GM18498 (cell line): ENCODE data around the gene ANAPC10.
A peak's percentile ranks its signal among the peaks of the same experiment; 100 is the strongest.

ENCODE experiments used
- ATAC-seq: cut with Tn5 transposase; IDR thresholded peaks from one replicate; pipeline ENCODE4 v1.9.1; 2021; ENCODE audit warnings: mild to moderate bottlenecking, moderate library complexity; ENCODE audit not compliant: unreplicated experiment

ANAPC10 gene

DNA sequence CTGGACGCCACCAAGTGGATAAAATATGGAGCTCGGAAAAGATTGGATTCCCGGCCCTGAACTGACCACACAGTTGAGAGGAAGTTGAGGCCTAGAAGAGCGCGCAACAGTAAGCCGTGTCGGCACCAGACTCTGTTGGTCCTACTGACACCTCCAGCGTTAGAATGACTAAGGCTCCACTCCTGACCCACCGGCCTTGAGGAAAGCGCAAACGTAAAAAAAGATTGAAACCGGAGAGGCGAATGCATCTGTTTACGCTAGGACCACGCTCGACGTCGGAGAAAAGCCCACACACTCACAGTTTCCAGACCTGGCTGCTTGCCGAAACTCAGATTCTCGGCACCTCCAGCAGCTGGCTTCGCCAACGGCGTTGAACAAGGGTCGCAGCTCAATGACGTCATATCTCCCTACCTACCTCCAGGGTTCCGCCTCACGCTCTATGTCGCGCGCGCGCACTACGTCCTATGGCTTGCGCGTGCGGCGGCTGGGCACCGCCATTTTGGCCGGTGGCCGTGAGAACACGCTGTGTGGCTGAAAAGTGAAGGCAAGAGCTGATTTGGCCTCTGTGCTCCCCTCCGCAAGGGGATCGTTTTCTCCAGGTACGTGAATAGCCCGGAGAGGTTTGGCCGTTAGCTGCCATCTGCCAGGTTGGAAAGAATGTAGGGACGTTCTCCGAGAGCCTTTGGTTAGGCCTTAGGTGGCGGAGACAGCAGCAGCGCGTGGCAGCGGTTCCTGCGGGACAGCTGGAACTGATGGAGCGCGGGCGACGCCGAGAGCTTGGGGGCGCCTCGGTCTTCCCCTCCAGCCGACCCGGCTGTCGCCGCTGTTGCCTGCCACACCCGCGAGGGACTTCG is at the start of gene ANAPC10, which contains the start of gene ABCE1:
Gene ANAPC10, minus strand, starts transcription at position 376 of the 854 bp plus-strand sequence. CDS start 2,097 bp downstream, outside the sequence.
Gene ABCE1, plus strand, starts transcription at position 491 of the 854 bp plus-strand sequence. CDS start 6,102 bp downstream, outside the sequence.
- ATAC-seq: peak; percentile 83

GRCh38 chr4:145136219-145136618 is 38.2 kb upstream of the ANAPC10 start:
- peak; percentile 49 for ATAC-seq

DNA sequence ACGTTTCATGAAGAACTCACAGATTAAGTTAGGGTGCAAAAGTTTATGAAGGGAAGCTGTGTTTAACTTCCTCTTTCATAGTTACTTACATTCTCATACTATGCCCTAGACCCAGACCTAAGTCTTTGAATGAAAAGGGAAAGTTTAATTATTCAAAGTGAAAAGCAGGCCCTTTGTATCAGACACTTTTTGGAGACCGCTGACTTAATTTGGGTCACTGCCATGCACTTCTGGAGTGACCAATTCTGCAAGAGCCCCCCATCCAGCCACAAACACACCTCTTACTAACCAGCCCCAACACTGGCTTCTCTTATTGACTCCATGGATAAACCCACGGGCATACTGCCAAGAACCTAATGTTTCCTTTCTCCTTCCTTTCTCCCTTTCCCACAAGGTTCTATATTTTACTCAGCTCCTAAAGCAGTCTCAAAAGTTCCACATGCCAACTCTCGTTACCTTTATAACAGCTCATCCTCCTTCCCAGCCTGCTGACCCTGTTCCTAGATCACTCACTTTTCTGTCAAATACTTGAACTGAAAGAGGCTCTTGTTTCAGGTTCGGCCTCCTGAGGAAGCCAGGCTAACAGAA is 34.6 kb upstream of the ANAPC10 start:
- peak; percentile 80 for ATAC-seq

DNA sequence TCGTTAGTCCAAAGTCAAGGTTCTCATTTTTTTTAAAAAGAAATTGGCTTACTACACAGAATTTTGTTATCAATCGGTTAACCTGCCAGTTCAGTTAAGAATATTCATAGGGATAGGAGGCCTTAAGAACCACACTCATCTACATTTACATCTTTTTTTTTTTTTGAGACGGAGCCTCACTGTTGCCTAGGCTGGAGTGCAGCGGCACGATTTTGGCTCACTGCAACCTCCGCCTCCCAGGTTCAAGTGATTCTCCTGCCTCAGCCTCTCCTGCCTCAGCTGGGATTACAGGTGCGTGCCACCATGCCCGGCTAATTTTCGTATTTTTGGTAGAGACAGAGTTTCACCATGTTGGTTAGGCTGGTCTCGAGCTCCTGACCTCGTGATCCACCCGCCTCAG is 33.9 kb upstream of the ANAPC10 start:
- ATAC-seq: no peak

- ATAC-seq: no peak
These were observed 32.9 kb upstream of the ANAPC10 start for GRCh38 chr4:145130788-145131399.

GRCh38 chr4:145130130-145130529 is 32.1 kb upstream of the ANAPC10 start:
- no peak for ATAC-seq

GRCh38 chr4:145125396-145125795 is 27.4 kb upstream of the ANAPC10 start:
- no peak for ATAC-seq

DNA sequence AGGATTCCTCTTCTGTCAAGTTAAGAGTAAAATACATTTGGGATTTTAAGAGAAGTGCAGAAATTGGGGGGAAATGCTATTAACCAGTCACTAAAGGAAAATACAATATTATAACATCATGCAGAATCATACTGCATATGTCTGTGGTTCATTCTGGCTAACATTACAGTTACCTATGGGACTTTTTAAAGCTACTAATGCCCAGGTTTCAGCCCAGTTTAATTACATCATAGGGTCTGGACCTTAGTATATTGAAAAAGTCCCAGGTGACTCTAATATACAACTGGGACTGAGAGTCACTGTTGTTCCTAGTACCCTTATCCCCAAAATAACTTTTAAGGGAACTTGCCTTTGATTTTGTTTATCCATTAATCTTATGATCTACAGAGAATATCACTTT is 10.1 kb upstream of the ANAPC10 start:
- ATAC-seq: no peak

DNA sequence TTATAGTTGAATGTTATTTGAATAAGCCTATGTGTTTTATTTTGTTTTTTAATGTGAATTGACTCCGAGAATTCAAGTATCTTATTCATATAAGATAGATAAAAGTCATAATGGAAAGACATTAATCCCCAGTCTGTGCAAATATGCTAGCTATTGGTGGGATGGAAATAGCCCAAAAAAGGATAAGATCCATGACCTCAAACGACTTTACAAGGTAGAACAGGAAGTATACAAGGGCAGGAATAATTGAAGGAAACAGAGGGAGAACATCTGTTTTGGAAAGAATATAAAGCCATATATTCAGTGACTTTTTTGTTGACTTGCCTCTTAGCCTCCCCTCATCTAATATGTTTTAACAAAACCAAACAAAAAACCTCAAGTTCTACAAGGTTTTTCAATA is 9.1 kb upstream of the ANAPC10 start:
- no peak for ATAC-seq

GRCh38 chr4:145103496-145103895 is 5.5 kb upstream of the ANAPC10 start:
- no peak for ATAC-seq

DNA sequence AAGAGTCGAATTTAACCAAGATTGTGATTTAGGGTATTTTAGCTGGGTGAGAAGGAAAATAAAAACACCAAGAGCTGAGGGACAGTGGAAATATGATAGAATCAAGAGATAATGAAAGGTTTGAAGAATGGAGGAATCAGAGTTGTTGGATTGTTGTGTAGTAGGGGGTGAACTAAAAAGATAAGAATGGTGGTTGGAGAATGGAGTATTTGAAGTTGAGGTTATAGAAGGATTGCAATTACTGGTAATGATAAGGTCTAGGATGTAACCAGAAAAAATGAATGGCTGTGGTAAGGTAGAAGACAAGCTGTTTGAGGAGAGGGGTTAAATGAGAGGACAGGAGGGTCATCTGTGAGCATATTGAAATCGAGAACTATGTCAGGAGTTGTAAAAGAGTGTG is 4.6 kb upstream of the ANAPC10 start:
- ATAC-seq: no peak

- ATAC-seq: no peak
These were observed 3.1 kb upstream of the ANAPC10 start for GRCh38 chr4:145101091-145101490.

DNA sequence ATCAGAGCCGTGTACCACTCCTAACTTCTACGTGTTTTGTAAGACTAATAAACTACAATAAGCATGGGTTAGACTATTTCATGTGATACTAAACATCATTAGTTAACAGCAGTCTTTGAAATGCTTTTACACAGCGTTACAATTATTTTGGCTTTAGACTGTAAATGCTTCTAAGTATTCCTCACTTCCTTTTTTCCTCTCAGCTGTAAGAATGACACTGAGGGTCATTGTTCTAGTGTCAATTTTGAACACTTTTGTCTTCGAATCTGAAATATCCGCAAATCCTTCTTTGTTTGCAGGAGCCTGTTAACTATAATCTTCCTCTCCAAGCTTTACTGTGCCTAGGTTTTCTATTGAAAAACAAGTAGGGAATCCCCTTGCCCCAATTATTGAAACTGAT is 1.7 kb upstream of the ANAPC10 start:
- no peak for ATAC-seq

GRCh38 chr4:145098675-145099037 is 660 bp upstream of the ANAPC10 start:
- peak; percentile 15 for ATAC-seq

- peak; percentile 5 for ATAC-seq
These were observed 620 bp downstream of the ANAPC10 start for GRCh38 chr4:145097331-145097820.

- ATAC-seq: no peak
These were observed 4.4 kb downstream of the ANAPC10 start for GRCh38 chr4:145093638-145094037.

DNA sequence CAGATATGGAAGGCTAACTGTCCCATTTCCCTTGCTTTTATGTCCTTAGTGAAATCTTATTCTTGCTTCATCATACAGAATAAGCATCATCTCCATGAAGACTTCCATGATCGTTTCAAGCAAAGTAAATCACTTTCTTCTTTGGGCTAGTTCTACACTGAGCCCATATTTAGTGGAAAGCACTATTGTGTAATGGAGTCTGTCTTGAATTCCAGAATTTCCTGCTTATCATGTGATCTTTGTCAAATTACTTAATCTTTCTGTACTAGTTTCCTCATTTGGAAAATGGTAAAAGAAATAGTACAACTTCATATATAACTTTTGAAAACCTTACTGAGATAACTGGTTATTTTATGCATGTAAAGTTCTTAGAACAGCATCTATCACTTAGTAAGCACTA is 7.6 kb downstream of the ANAPC10 start:
- ATAC-seq: no peak

- ATAC-seq: no peak
These were observed 13.9 kb downstream of the ANAPC10 start for GRCh38 chr4:145083891-145084605.

GRCh38 chr4:145081756-145082155 is 16.2 kb downstream of the ANAPC10 start:
- no peak for ATAC-seq

DNA sequence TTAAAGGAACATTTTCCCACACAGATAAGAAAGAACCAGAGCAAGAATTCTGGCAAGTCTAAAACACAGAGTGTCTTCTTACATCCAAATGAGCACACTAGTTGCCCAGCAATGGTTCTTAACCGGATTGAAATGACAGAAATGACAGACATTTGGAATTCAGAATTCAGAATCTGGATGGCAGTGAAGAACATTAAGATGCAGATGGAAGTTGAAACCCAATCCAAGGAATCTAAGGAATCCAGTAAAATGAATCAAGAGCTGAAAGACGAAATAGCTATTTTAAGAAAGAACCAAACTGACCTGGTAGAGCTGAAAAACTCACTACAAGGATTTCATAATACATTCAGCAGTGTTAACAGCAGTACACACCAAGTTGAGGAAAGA is 21.5 kb downstream of the ANAPC10 start:
- no peak for ATAC-seq
